Endothelial cell of umbilical vein (primary cell): ENCODE results near the gene ATXN10. TPM values are rescaled to one million over a fixed set of nuclear protein-coding genes. Genes with fewer than 3 reads are reported as not detected.

Experiments
- BruUV-seq: library from RNA; stranded (reverse); fragments of 400-500 nt; replicated peaks from 2 replicates; lab custom pipeline; 2021; lab: Mats Ljungman, UMichigan
- CTCF ChIA-PET: fragments of 300-600, 350-600 bp; sonication (Branson Sonifier 250); formaldehyde crosslinking; loops from one replicate; lab custom pipeline; 2021; ENCODE audit warnings: antibody characterized with exemption, inconsistent platforms; lab: Charles Lee
- POLR2A ChIA-PET: fragments of 300-600, 350-600 bp; sonication (Branson Sonifier 250); formaldehyde crosslinking; loops from one replicate; lab custom pipeline; 2021; ENCODE audit warnings: antibody characterized with exemption, inconsistent platforms; lab: Charles Lee
- DNase-seq: peaks from one replicate; pipeline ENCODE4 v3.0.0-alpha.2; 2011; ENCODE audit warnings: low read depth, low spot score
- FAIRE-seq: peaks from 2 replicates; lab custom pipeline; 2011; peaks lifted over from hg19 to GRCh38; lab: Jason Lieb, UNC
- H2AFZ ChIP-seq: 2 replicates; pipeline ENCODE4 v1.6.0; 2012; ENCODE audit warnings: low read depth, low read length, control low read depth, inconsistent platforms
- H3K27ac ChIP-seq: 2 replicates; pipeline ENCODE4 v1.5.1; 2011; ENCODE audit warnings: low read depth, mild to moderate bottlenecking, control low read depth, low read length, moderate library complexity; ENCODE audit not compliant: insufficient read depth
- H3K27me3 ChIP-seq, 2 experiments: 2 replicates each; pipeline versions ENCODE4 v1.6.0 to v1.6.1; 2011; ENCODE audit warnings: low read length in 2 of 2, mixed read lengths in 1 of 2; ENCODE audit not compliant: control insufficient read depth in 2 of 2, insufficient read depth in 2 of 2
- H3K36me3 ChIP-seq, 2 experiments: 2 replicates in 1 of 2; 3 replicates in 1 of 2; pipeline ENCODE4 v1.5.1; 2011; ENCODE audit warnings: low read length in 2 of 2, mild to moderate bottlenecking in 1 of 2, moderate library complexity in 1 of 2; ENCODE audit not compliant: control insufficient read depth in 2 of 2, insufficient read depth in 2 of 2; ENCODE audit errors: extremely low read depth in 1 of 2
- H3K4me1 ChIP-seq: 3 replicates; pipeline ENCODE4 v1.5.1; 2011; ENCODE audit warnings: mild to moderate bottlenecking, low read length; ENCODE audit not compliant: control insufficient read depth, insufficient read depth; ENCODE audit errors: extremely low read depth
- H3K4me2 ChIP-seq: 2 replicates; pipeline ENCODE4 v1.6.1; 2011; ENCODE audit warnings: low read length, control low read depth, mixed read lengths; ENCODE audit not compliant: insufficient read depth
- H3K4me3 ChIP-seq, 3 experiments: fragments of 200-600 bp in 1 of 3; sonication (generic), shearing (Covaris generic) in 1 of 3; replicated peaks in 1 of 3; 2 replicates each; pipeline ENCODE4 v1.5.1; 2011 to 2016; ENCODE audit warnings: control low read depth in 3 of 3, low read length in 3 of 3, mild to moderate bottlenecking in 2 of 3, inconsistent platforms in 1 of 3, low read depth in 1 of 3, moderate library complexity in 1 of 3; ENCODE audit not compliant: insufficient read depth in 1 of 3
- H3K79me2 ChIP-seq: 2 replicates; pipeline ENCODE4 v1.6.0; 2012; ENCODE audit warnings: low read length, inconsistent platforms; ENCODE audit not compliant: control insufficient read depth, insufficient read depth
- H3K9ac ChIP-seq: replicated peaks from 2 replicates; pipeline ENCODE3; 2011; ENCODE audit warnings: low read length, control low read depth; ENCODE audit not compliant: insufficient read depth; ENCODE audit errors: extremely low read depth
- H3K9me1 ChIP-seq: replicated peaks from 3 replicates; pipeline ENCODE4 v1.6.0; 2011; ENCODE audit warnings: mild to moderate bottlenecking, low read length; ENCODE audit not compliant: control insufficient read depth, insufficient read depth; ENCODE audit errors: extremely low read depth
- H3K9me3 ChIP-seq: replicated peaks from 2 replicates; pipeline ENCODE4 v1.5.1; 2012; ENCODE audit warnings: low read length, inconsistent platforms; ENCODE audit not compliant: control insufficient read depth, insufficient read depth
- H4K20me1 ChIP-seq: replicated peaks from 2 replicates; pipeline ENCODE3; 2011; ENCODE audit warnings: mild to moderate bottlenecking, low read length; ENCODE audit not compliant: control insufficient read depth, insufficient read depth; ENCODE audit errors: extremely low read depth
- CTCF ChIP-seq, 2 donors: IDR thresholded peaks; 1 replicate in 1 of 2; 2 replicates in 1 of 2; pipeline ENCODE4 v1.5.1; 2011; ENCODE audit warnings: low read length in 2 of 2, mild to moderate bottlenecking in 2 of 2, moderate library complexity in 2 of 2, control low read depth in 1 of 2, inconsistent platforms in 1 of 2, low read depth in 1 of 2; ENCODE audit not compliant: insufficient read depth in 1 of 2; ENCODE audit errors: extremely low read depth in 1 of 2
- EZH2 ChIP-seq: IDR thresholded peaks from 2 replicates; pipeline ENCODE4 v1.6.1; 2012; ENCODE audit warnings: borderline replicate concordance, low read depth, mild to moderate bottlenecking, moderate library complexity, low read length, inconsistent platforms; ENCODE audit not compliant: severe bottlenecking
- FOS ChIP-seq: IDR thresholded peaks from 2 replicates; pipeline ENCODE4 v1.6.1; 2011; ENCODE audit warnings: mild to moderate bottlenecking, low read length, moderate library complexity, borderline replicate concordance; ENCODE audit not compliant: insufficient read depth
- GATA2 ChIP-seq: IDR thresholded peaks from 2 replicates; pipeline ENCODE4 v1.7.0; 2011; ENCODE audit warnings: low read depth, mild to moderate bottlenecking, moderate library complexity, mixed read lengths, low read length; ENCODE audit not compliant: insufficient read length, insufficient read depth
- JUN ChIP-seq: IDR thresholded peaks from 2 replicates; pipeline ENCODE4 v1.6.1; 2011; ENCODE audit warnings: borderline replicate concordance, low read depth; ENCODE audit not compliant: insufficient read length, insufficient read depth
- MAX ChIP-seq: IDR thresholded peaks from 2 replicates; pipeline ENCODE4 v1.6.1; 2011; ENCODE audit not compliant: insufficient read depth, insufficient read length
- MYC ChIP-seq: IDR thresholded peaks from one replicate; pipeline ENCODE4 v1.6.1; 2011; ENCODE audit warnings: mild to moderate bottlenecking, low read depth, low read length
- POLR2A ChIP-seq: IDR thresholded peaks from 2 replicates; pipeline ENCODE4 v1.6.1; 2012; ENCODE audit warnings: low read depth, mild to moderate bottlenecking, control low read depth, low read length
- POLR2AphosphoS5 ChIP-seq: IDR thresholded peaks from 2 replicates; pipeline ENCODE4 v1.6.1; 2012; ENCODE audit warnings: low read depth, mild to moderate bottlenecking, control low read depth, low read length, moderate library complexity; ENCODE audit not compliant: insufficient read depth
- dilution Hi-C: fragments of 300-500 bp; cut with MboI; formaldehyde crosslinking; loops from one replicate; pipeline ENCODE4 v1.15.0; 2019; ENCODE audit warnings: low sequenced_read_pairs; ENCODE audit not compliant: extremely low pct_ligation_motif_present
- intact Hi-C: fragments of 100-400 bp; cut with micrococcal nuclease; formaldehyde crosslinking; loops from one replicate; pipeline ENCODE4 v1.10.0; 2022
- polyA plus RNA-seq, 4 experiments: library from polyadenylated mRNA; depleted of rRNA in 3 of 4; stranded (reverse) in 3 of 4; unstranded in 1 of 4; fragments of >200 nt; gene quantifications; 2 replicates each; pipeline versions ENCODE4 v1.2.1 to v1.2.3, GENCODE V29; 2011 to 2012; ENCODE audit warnings: missing spikeins in 1 of 4
- total RNA-seq: library from RNA; stranded (reverse); gene quantifications from 2 replicates; pipeline ENCODE4 v1.2.3, GENCODE V29; 2021

Gene ATXN10
- total and polyA plus RNA-seq, 2 donors (not counting 3 experiments of a cell fraction or from before 2014, with no cell fraction given) = 73.2 to 91.9 TPM

GRCh38 chr22:45769569-45770210 is 98.1 kb downstream of the ATXN10 start:
- dilution Hi-C loops = no loop called here
- H3K9me1 ChIP-seq = no peaks in the 10 kb centered on the region
- DNase-seq (no peak), FAIRE-seq (no peak)
- no peak for TF ChIP-seq MAX
- TF ChIP-seq JUN = no peak
- no peak for TF ChIP-seq CTCF (IDR thresholded peaks at IDR 0.05; ENCODE audit: extremely low read depth in 1 of 2, insufficient read depth in 1 of 2, low read depth in 1 of 2, low read length in 2 of 2)
- no peak for TF ChIP-seq EZH2
- no peak for TF ChIP-seq POLR2A
- TF ChIP-seq MYC = no peak
- no peak for TF ChIP-seq POLR2AphosphoS5
- TF ChIP-seq GATA2 = no peak
- TF ChIP-seq FOS = no peak
- no peaks in the 10 kb centered on the region for H4K20me1 ChIP-seq
- ChIA-PET POLR2A (no interaction called here), CTCF (interaction anchor here (1.2 kb wide), 1 partner anchor 13 kb away, joined by 3 read pairs; no protein-coding TSS in a partner anchor)
- H3K4me3 ChIP-seq = no peak overlapping the region
- no peaks in the 10 kb centered on the region for H3K27me3 ChIP-seq
- H3K4me2 ChIP-seq = no peak overlapping the region
- H3K79me2 ChIP-seq = peaks cover 4% of the 10 kb centered on the region
- H3K9ac ChIP-seq = no peak overlapping the region
- BruUV-seq = no TSS peak
- H3K27ac ChIP-seq = no peak overlapping the region
- no peaks in the 10 kb centered on the region for H3K36me3 ChIP-seq
- no peak overlapping the region for H2AFZ ChIP-seq
- H3K4me1 ChIP-seq = no peaks in the 10 kb centered on the region
- no peaks in the 10 kb centered on the region for H3K9me3 ChIP-seq
- intact Hi-C loops = no loop called here
